HepG2 (cell line): Measurements from ENCODE around the gene ZNF84. TPM values are rescaled to one million over a fixed set of nuclear protein-coding genes. Genes with fewer than 3 reads are reported as not detected.

ENCODE experiments used
- ADNP ChIP-seq: sonication (generic); formaldehyde crosslinking; IDR thresholded peaks from 2 replicates; pipeline ENCODE4 v1.4.0; 2020; ENCODE audit warnings: missing genetic modification reagents
- CHD4 ChIP-seq: fragments of 200-600 bp; sonication (generic); IDR thresholded peaks from 2 replicates; pipeline ENCODE4 v1.7.0; 2017; ENCODE audit warnings: mild to moderate bottlenecking, low read length, borderline replicate concordance
- FIP1L1 ChIP-seq: fragments of 200-400 bp; formaldehyde crosslinking; IDR thresholded peaks from 2 replicates; pipeline ENCODE4 v1.6.1; 2018; ENCODE audit warnings: low read depth, mild to moderate bottlenecking, low read length, moderate library complexity, borderline replicate concordance; ENCODE audit not compliant: insufficient read depth
- ISL2 ChIP-seq: sonication (generic); formaldehyde crosslinking; IDR thresholded peaks from 2 replicates; pipeline ENCODE4 v1.5.0; 2020; ENCODE audit warnings: missing genetic modification reagents
- JUND ChIP-seq: sonication (generic); formaldehyde crosslinking; IDR thresholded peaks from 2 replicates; pipeline ENCODE4 v1.8.0; 2022; ENCODE audit warnings: mild to moderate bottlenecking, missing genetic modification reagents
- NCOA2 ChIP-seq: sonication (generic); formaldehyde crosslinking; IDR thresholded peaks from 2 replicates; pipeline ENCODE4 v1.8.0; 2022; ENCODE audit warnings: inconsistent platforms
- SOX5 ChIP-seq: IDR thresholded peaks from 2 replicates; pipeline ENCODE4 v1.6.1; 2016; ENCODE audit warnings: borderline replicate concordance
- ZFP82 ChIP-seq: sonication (generic); formaldehyde crosslinking; IDR thresholded peaks from 2 replicates; pipeline ENCODE4 v1.5.1; 2020; ENCODE audit warnings: mild to moderate bottlenecking, missing genetic modification reagents, borderline replicate concordance
- ZNF18 ChIP-seq: sonication (generic); formaldehyde crosslinking; IDR thresholded peaks from 2 replicates; pipeline ENCODE4 v1.8.0; 2022; ENCODE audit warnings: mild to moderate bottlenecking, missing genetic modification reagents; ENCODE audit not compliant: insufficient replicate concordance
- ZNF329 ChIP-seq: sonication (generic); formaldehyde crosslinking; IDR thresholded peaks from 2 replicates; pipeline ENCODE4 v1.9.0; 2021; ENCODE audit warnings: low read depth, mild to moderate bottlenecking, missing genetic modification reagents
- ZNF564 ChIP-seq: sonication (generic); formaldehyde crosslinking; IDR thresholded peaks from 2 replicates; pipeline ENCODE4 v1.8.1; 2023; ENCODE audit warnings: mild to moderate bottlenecking, missing genetic modification reagents
- ZNF572 ChIP-seq: sonication (generic); formaldehyde crosslinking; IDR thresholded peaks from 2 replicates; pipeline ENCODE4 v1.5.1; 2020; ENCODE audit warnings: mild to moderate bottlenecking, missing genetic modification reagents
- polyA plus RNA-seq, 8 experiments: library from polyadenylated mRNA; depleted of rRNA in 3 of 8; stranded (reverse) in 7 of 8; unstranded in 1 of 8; fragments of >200 nt; fragmentation: Illumina TruSeq in 4 of 8; extraction: Trizol in 4 of 8; gene quantifications; 2 replicates each; pipeline versions ENCODE4 v1.2.1 to v1.2.3, GENCODE V29; 2011 to 2016; ENCODE audit warnings: low read depth in 4 of 8, missing spikeins in 1 of 8, mixed read lengths in 1 of 8; ENCODE audit not compliant: insufficient read depth in 1 of 8
- total RNA-seq, 5 experiments: library from RNA; depleted of rRNA; stranded (reverse); fragments of >200 nt; fragmentation: Illumina TruSeq; extraction: Trizol; gene quantifications; 2 replicates each; pipeline ENCODE4 v1.2.3, GENCODE V29; 2016; ENCODE audit warnings: low read depth in 1 of 5
- TF ChIP-seq, protein P1 (sequence below): IDR thresholded peaks from 2 replicates; pipeline ENCODE4 v1.6.1; 2016; ENCODE audit warnings: low read depth, missing genetic modification reagents, missing compliant biosample characterization
- TF ChIP-seq, protein P2 (sequence below): sonication (generic); formaldehyde crosslinking; IDR thresholded peaks from 2 replicates; pipeline ENCODE4 v1.4.0; 2020; ENCODE audit warnings: mild to moderate bottlenecking, low read depth, missing genetic modification reagents
- TF ChIP-seq, protein P3 (sequence below): sonication (generic); formaldehyde crosslinking; IDR thresholded peaks from 2 replicates; pipeline ENCODE4 v1.4.0; 2020; ENCODE audit warnings: missing genetic modification reagents, borderline replicate concordance
- TF ChIP-seq, protein P4 (sequence below): sonication (generic); formaldehyde crosslinking; IDR thresholded peaks from 2 replicates; pipeline ENCODE4 v1.5.0; 2020; ENCODE audit warnings: mild to moderate bottlenecking, low read depth, missing genetic modification reagents, borderline replicate concordance

ZNF84 gene
- total and polyA plus RNA-seq, 2 of the 13 experiments (the other 11 are each of a cell fraction or from before 2014, with no cell fraction given): 15.5 to 21.8 TPM

DNA sequence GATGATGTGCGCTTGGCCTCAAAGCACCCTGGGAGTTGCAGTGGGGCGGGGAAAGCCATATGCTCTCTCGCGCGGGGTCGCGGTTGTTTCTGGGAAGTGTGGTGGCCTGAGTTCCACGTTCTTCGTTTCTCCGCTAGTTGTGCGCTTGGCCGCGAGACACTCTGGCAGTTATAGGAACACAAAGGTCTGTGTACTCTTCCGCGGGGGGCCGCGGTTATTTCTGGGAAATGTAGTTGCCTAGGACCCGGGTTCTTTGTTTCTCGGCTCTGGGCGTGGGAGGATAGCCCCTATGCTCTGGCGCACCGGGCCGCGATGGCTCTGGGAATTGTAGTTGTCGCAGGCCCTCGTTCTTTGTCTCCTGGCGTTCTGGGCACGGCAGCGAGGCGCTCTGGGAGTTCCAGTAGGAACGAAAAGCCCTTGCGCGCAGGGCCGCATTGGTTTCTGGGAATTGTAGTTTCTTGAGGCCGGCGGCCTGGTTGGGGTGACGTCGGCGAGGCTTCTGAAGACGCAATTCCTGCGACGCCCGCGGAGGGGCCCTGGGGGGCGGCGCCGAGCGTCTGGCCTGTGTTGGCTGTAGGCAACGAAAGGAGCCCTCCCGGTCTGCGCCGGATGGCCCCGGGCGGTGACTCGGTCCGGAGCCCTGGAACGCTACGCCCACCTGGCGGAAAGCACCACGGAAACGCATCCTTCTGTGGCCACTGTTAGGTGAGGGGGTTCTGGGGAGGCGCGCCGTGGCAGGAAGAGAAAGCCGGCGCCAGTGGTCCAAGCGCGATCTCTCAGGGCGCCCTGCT, 43.3 kb downstream of the ZNF84 start, which contains the start of gene ZNF140 (continued):
- TF ChIP-seq, protein P1, sequence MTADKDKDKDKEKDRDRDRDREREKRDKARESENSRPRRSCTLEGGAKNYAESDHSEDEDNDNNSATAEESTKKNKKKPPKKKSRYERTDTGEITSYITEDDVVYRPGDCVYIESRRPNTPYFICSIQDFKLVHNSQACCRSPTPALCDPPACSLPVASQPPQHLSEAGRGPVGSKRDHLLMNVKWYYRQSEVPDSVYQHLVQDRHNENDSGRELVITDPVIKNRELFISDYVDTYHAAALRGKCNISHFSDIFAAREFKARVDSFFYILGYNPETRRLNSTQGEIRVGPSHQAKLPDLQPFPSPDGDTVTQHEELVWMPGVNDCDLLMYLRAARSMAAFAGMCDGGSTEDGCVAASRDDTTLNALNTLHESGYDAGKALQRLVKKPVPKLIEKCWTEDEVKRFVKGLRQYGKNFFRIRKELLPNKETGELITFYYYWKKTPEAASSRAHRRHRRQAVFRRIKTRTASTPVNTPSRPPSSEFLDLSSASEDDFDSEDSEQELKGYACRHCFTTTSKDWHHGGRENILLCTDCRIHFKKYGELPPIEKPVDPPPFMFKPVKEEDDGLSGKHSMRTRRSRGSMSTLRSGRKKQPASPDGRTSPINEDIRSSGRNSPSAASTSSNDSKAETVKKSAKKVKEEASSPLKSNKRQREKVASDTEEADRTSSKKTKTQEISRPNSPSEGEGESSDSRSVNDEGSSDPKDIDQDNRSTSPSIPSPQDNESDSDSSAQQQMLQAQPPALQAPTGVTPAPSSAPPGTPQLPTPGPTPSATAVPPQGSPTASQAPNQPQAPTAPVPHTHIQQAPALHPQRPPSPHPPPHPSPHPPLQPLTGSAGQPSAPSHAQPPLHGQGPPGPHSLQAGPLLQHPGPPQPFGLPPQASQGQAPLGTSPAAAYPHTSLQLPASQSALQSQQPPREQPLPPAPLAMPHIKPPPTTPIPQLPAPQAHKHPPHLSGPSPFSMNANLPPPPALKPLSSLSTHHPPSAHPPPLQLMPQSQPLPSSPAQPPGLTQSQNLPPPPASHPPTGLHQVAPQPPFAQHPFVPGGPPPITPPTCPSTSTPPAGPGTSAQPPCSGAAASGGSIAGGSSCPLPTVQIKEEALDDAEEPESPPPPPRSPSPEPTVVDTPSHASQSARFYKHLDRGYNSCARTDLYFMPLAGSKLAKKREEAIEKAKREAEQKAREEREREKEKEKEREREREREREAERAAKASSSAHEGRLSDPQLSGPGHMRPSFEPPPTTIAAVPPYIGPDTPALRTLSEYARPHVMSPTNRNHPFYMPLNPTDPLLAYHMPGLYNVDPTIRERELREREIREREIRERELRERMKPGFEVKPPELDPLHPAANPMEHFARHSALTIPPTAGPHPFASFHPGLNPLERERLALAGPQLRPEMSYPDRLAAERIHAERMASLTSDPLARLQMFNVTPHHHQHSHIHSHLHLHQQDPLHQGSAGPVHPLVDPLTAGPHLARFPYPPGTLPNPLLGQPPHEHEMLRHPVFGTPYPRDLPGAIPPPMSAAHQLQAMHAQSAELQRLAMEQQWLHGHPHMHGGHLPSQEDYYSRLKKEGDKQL (CRISPR knock-in tag): no peak
- no peak for TF ChIP-seq ZNF18 (CRISPR knock-in tag)
- peak; percentile 13; the same call in 1 of the 2 replicates for TF ChIP-seq SOX5 (CRISPR knock-in tag)
- TF ChIP-seq JUND (CRISPR knock-in tag): 0 out of 2 replicates have a peak, but pooled peaks have one; percentile 29
- TF ChIP-seq CHD4: no peak
- 0 out of 2 replicates have a peak, but pooled peaks have one; percentile 42 for TF ChIP-seq ZFP82 (CRISPR knock-in tag)
- TF ChIP-seq NCOA2 (CRISPR knock-in tag): no peak
- TF ChIP-seq, protein P2, sequence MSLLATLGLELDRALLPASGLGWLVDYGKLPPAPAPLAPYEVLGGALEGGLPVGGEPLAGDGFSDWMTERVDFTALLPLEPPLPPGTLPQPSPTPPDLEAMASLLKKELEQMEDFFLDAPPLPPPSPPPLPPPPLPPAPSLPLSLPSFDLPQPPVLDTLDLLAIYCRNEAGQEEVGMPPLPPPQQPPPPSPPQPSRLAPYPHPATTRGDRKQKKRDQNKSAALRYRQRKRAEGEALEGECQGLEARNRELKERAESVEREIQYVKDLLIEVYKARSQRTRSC: no peak
- no peak; the same call in 1 of the 2 replicates for TF ChIP-seq ISL2 (CRISPR knock-in tag)
- no peak for TF ChIP-seq FIP1L1
- TF ChIP-seq, protein P3, sequence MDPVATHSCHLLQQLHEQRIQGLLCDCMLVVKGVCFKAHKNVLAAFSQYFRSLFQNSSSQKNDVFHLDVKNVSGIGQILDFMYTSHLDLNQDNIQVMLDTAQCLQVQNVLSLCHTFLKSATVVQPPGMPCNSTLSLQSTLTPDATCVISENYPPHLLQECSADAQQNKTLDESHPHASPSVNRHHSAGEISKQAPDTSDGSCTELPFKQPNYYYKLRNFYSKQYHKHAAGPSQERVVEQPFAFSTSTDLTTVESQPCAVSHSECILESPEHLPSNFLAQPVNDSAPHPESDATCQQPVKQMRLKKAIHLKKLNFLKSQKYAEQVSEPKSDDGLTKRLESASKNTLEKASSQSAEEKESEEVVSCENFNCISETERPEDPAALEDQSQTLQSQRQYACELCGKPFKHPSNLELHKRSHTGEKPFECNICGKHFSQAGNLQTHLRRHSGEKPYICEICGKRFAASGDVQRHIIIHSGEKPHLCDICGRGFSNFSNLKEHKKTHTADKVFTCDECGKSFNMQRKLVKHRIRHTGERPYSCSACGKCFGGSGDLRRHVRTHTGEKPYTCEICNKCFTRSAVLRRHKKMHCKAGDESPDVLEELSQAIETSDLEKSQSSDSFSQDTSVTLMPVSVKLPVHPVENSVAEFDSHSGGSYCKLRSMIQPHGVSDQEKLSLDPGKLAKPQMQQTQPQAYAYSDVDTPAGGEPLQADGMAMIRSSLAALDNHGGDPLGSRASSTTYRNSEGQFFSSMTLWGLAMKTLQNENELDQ (CRISPR knock-in tag): no peak
- no peak for TF ChIP-seq ZNF564 (CRISPR knock-in tag)
- TF ChIP-seq, protein P4, sequence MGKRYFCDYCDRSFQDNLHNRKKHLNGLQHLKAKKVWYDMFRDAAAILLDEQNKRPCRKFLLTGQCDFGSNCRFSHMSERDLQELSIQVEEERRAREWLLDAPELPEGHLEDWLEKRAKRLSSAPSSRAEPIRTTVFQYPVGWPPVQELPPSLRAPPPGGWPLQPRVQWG (CRISPR knock-in tag): no peak
- 0 out of 2 replicates have a peak, but pooled peaks have one; percentile 61 for TF ChIP-seq ZNF329 (CRISPR knock-in tag)
- TF ChIP-seq ADNP (CRISPR knock-in tag): no peak
- peak; percentile 64; the same call in 1 of the 2 replicates for TF ChIP-seq ZNF572
